Dedifferentiated amniotic fluid mesenchymal stem cell (primary cell): ENCODE measurements around the gene PCNT.
"Not testable (repeated sequence)": the region's sequence is repeated elsewhere in the genome, so short reads cannot be mapped to it uniquely, and the experiment has no call there.

Experiments used
- DNase-seq: peaks from one replicate; pipeline ENCODE4 v3.0.0-alpha.2; 2016; ENCODE audit errors: extremely low spot score

The PCNT gene

GRCh38 chr21:46304437-46304836, 19.5 kb upstream of the PCNT start:
- no peak for DNase-seq

- no peak for DNase-seq
These were observed 19.0 kb upstream of the PCNT start for GRCh38 chr21:46304955-46305354.

DNA sequence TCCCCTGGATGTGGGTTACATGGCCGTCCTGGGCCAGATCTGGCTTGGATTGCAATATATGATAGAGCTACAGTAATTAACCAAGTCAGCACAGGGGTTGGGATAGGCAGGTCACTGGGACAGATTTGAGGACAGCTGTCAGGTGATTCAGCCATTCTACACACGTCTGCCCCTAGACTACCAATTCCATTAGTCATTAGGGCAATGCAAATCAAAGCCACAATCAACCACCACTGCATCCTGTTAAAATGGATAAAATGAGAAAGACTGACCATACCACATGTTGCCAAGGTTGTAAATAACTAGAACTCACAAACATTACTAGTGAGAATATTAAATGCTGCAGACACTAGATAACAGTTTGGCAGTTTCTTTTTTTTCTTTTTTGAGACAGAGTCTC, 16.3 kb upstream of the PCNT start:
- no peak for DNase-seq

GRCh38 chr21:46308431-46308830, 15.5 kb upstream of the PCNT start:
- DNase-seq, result no peak

GRCh38 chr21:46310260-46310659, 13.7 kb upstream of the PCNT start:
- DNase-seq, result not testable (repeated sequence)

GRCh38 chr21:46311568-46311967, 12.4 kb upstream of the PCNT start:
- DNase-seq, result no peak

DNA sequence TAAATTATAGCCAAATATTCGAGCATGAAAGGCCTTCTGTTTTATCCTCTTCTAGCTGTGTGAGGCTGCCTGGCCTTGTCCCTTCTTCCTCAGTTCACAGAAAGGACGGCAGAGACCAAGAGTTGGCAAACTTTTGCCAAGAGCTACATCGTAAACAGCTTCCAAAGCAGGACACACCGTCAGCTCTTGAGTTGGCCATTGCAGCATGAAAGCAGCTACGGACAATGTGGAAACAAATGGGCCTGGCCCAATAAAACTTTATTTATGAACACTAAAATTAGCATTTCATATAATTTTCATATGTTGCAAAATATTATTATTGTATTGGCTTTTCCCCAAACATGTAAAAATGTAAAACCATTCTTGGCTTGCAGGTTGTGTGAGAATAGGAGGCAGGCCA, 11.0 kb upstream of the PCNT start:
- no peak for DNase-seq

GRCh38 chr21:46314441-46315020, 9.4 kb upstream of the PCNT start:
- DNase-seq, result no peak

DNA sequence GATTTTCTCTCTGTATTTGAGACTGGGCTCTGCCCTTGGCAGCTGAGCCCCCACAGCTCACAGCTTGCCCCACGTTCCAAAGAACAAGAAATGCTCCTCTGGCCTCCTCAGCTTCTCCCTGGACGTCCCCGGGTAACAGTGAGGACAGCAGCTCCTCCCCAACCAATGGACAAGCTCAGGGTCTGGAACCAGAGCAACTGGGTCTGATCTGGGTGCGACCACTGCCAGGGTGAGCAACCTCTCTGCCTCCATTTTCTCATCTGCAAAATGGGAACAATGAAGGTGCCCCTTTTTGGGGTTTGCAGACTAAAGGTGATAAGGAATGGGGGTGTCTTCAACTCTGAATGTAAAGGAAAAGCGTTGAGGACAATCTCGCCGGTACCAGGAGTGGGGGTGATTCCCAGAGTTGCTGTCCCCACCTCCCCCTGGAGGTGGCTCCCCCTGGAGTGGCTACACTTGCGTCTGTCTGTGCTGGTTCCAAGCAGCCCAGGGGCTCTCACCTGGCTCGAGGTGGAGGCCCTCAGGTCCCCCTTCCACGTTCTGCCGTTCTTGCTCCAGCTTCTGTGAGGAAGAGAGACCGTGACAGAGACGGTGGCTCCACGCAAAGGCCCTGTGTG, 7.1 kb upstream of the PCNT start:
- no peak for DNase-seq

GRCh38 chr21:46317710-46318463, 6.1 kb upstream of the PCNT start:
- no peak for DNase-seq

- no peak for DNase-seq
These were observed 5.5 kb upstream of the PCNT start for GRCh38 chr21:46318464-46318845.

DNA sequence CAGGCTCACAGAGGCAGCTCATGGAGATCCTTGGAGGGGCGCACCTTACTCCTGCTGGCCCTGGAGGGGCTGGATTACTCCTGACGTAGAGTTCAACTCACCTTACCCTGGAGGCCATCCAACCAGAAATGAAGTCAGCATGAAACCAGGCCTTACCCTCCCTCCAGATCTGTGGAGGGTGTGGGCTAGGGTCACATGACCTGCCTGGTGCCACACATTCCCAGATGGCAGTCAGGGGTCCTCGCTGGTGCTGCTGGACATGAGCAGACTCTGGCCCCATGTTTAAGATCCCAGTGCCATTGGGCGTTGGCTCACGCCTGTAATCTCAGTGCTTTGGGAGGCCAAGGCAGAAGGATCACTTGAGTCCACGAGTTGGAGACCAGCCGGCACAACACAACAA, 4.8 kb upstream of the PCNT start:
- no peak for DNase-seq

DNA sequence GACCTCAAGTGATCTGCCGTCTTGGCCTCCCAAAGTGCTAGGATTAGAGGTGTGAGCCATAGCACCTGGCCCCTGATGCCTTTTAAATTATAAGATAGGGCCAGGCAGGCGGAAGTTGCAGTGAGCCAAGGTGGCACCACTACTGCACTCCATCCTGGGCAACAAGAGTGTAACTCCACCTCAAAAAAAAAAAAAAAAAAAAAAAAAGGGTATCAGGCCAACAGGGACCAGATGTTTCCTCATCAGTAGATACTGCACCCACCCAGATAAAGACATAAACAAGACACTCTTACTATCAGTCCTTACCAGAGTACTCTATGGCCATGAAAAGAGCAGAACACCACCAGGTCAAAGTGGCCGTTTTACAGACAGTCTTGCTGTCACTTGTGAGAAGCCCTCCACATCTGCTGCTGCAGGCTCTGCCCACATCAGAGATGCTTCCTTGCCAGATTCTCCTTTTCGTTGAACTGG, 3.6 kb upstream of the PCNT start:
- DNase-seq, result no peak

DNA sequence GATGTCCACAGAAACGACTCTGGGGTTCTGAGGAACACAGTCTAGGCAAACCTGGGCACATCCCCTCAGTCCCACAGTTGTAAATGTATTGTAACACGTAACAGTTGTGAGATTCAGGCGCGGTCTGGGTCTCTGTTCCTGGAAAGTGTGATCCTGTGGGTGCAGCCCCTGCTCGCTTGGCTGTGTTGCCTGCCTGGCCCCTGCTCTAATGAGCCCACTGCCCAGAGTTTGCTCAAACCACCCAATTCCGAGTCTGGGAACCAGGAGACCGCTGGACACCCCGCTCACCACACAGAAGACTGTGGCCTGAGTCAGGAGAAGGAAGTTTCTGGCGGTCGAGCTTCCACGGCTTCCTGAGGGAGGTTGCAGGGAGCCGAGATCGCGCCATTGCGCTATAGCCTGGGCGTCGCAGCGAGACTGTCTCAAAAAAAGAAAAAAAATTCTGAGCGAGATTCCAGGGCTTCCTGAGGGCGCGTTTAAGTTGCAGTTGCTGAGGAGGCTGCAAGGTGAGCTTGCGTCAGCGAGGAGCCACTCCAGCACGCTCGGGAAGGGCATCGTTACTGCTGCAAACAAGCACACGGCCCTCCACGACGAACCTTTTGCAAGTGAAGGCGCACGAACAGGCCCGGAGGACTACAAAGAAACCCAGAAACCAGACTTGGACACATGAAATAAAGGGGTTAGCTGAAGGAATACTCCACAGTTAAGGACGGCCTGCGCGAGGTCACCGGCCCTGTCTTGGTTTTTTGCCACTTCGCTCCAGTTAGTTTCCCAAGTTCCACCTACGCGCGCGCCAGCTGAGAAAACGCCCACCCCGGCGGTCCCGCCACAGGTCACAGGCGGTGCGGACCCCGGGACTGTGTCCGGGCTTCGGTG, 1.4 kb upstream of the PCNT start:
- DNase-seq, result no peak

DNA sequence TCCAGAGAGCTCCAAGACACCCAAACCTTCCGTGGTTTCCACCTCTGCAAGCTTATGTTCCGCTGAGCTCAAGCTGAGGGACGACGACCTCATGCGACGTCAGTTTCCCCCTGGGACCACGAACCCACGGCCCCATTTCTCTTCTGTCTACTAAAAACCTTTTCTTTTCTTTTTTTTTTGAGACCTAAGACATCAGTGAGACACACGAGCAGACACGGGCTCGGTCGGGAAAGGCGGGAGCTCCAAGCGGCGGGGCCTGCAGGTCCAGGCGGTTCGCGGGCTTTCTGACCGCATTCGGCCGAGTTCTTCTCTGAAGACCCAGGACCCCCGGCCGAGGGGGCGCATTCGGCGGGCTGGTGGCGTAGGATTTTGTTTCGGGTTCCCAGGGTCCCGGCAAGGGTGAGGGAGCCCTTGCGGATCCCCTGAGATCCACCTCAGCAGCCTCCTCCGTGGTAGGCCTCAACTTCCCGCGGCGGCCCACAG, 688 bp upstream of the PCNT start:
- no peak for DNase-seq

GRCh38 chr21:46324390-46325072, 575 bp downstream of the PCNT start:
- DNase-seq, result peak; percentile 53

DNA sequence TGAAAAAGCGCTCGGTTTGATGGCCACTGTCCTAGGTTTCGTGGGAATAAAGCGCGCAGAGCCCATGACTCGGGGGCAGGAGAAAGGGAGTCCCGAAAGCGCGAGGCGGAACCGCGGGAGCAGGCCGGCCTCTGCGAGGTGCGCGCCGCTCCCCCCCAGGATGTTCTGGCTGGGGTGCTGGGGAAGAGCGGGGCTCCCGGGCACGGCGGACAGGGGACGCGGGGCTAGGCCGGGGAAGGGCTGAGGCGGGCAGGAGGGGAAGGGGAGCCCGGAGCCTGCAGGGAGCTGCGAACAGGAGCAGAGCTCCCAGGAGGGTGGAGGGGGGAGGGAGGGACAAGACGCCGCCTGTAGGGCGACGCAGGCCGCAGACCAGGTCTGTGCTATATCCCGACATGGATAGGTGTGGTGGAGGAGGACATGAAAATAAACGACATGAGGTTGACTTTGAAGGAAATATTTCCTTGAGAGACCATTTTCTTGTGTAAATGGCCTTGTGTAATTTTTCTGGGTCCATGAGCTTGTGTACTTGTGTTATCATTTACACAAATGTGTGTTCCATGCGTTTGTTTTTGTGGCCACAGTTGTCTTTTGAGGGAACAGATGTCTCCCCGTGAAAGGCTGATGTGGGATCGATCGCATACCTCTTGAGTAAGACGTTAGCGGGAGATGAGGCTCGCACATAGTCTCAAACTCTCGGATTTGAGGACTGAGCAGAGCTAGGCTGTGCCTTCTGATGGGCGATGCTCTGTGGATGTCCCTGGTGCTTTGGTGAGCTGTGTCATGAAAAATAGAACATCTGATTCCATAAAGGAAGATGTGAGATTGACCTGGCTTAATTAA, 1.3 kb downstream of the PCNT start:
- DNase-seq, result no peak

DNA sequence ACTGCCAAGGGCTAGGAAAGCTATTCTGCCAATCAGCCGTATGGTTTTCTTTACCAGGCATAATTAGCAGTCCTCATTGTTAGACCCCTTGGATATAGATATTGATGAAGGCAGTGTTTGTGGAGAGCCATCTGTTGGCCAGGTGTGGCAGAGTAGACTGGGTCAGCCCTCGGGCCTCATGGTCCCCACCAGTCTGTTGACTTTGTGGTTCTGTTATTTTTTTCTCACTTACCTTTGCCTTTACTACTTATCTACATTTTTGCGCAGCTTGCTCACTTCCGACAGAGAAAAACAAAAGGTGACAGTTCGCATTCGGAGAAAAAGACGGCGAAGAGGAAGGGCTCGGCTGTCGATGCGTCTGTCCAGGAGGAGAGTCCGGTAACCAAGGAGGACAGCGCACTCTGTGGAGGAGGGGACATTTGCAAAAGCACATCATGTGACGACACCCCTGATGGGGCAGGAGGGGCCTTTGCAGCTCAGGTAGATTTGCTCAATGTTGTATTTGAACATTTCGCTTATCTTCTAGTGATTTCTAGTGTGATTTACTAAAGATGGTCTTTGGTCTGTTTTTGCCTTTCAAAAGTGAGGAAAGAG, 2.3 kb downstream of the PCNT start:
- no peak for DNase-seq

DNA sequence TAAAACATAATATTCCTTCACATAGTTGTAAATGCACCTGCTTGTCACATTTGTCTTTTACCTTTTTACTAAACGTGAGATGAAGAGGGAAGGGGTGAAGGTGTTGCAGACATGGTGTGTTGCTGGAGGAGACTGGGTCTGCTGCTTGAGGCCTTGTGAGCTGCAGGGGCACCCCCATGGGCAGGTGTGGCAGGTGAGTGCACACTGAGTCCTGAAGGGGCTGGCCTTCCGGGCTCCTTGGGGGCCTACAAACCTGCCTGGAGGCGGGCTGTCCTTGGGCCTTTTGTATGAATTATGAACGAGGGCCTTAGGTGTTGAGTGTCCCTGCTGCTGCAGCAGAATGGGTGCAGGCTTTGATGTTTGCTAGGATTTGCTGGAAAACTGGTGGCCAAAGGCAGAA, 3.8 kb downstream of the PCNT start:
- no peak for DNase-seq

DNA sequence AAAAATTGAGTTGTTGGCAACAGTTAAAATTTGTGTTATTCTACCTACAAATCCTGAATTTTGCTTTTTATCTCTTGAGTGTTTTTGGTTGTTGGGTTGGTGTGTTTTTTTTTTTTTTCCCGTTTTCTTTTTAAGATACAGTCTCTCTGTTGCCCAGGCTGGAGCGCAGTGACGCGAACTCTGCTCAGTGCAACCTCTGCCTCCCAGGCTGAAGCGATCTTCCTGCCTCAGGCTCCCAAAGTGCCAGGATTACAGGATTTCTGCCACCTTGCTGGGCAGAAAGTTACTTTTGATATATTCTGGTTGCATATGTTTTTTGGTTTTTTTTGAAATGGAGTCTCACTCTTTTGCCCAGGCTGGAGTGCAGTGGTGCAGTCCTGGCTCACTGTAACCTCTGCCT, 4.2 kb downstream of the PCNT start:
- DNase-seq, result no peak
